Gastroesophageal sphincter (tissue), 3 donors: Measurements from ENCODE around the gene MAFF.

Experiments used
- CTCF ChIP-seq, 4 experiments: fragments of 200-600 bp in 2 of 4; fragments of 450-650 bp in 2 of 4; sonication (generic) in 1 of 4; IDR thresholded peaks; one replicate each; pipeline ENCODE4 v1.5.1; 2017 to 2019; ENCODE audit warnings: antibody characterized with exemption in 4 of 4, mild to moderate bottlenecking in 2 of 4, moderate library complexity in 2 of 4
- POLR2A ChIP-seq, 2 donors: fragments of 450-650 bp; IDR thresholded peaks; one replicate each; pipeline ENCODE4 v1.6.1; 2017; ENCODE audit warnings: antibody characterized with exemption in 2 of 2, mild to moderate bottlenecking in 2 of 2, moderate library complexity in 1 of 2
- POLR2AphosphoS5 ChIP-seq: sonication (generic); formaldehyde crosslinking; IDR thresholded peaks from one replicate; pipeline ENCODE4 v1.6.1; 2017; ENCODE audit warnings: antibody characterized with exemption

GRCh38 chr22:38167988-38168407 lies 33.8 kb upstream of the MAFF start:
- TF ChIP-seq CTCF (IDR thresholded peaks at IDR 0.05) (no peak), POLR2A (IDR thresholded peaks at IDR 0.05) (no peak), POLR2AphosphoS5 (no peak)
